ENCODE data around the gene SLIT1.

SLIT1 gene

GRCh38 chr10:97089209-97089870 lies 96.4 kb downstream of the SLIT1 start:
- Histone ChIP-seq H3K9ac (ENCODE audit: low read depth, low read length, poor library complexity) (no peak overlapping the region), H2AK5ac (ENCODE audit: low read depth, low read length) (no peak overlapping the region), H3K79me1 (ENCODE audit: low read depth, low read length) (no peaks in the 10 kb centered on the region), H2BK12ac (ENCODE audit: low read length) (no peak overlapping the region), H2AFZ (ENCODE audit: low read length) (no peak overlapping the region), H3K14ac (ENCODE audit: low read length) (no peak overlapping the region), H4K8ac (ENCODE audit: low read depth, low read length) (no peak overlapping the region), H2BK15ac (ENCODE audit: low read length) (no peak overlapping the region), H3K36me3 (replicated peaks in 1 of 2; ENCODE audit: control insufficient read depth in 2 of 2, insufficient read depth in 2 of 2, low read length in 2 of 2) (no peaks in the 10 kb centered on the region), H3K23ac (ENCODE audit: low read depth, low read length, poor library complexity) (no peak overlapping the region), H2BK5ac (ENCODE audit: low read length) (no peak overlapping the region), H2BK120ac (ENCODE audit: low read depth, low read length) (no peak overlapping the region), H3K4me2 (ENCODE audit: insufficient read depth, low read length, poor library complexity, severe bottlenecking) (no peak overlapping the region), H3K4ac (ENCODE audit: low read length) (no peak overlapping the region), H3K27ac (replicated peaks; ENCODE audit: low read length) (no peak overlapping the region), H3K27me3 (ENCODE audit: control insufficient read depth in 3 of 3, insufficient read depth in 3 of 3, low read depth in 1 of 3, low read length in 3 of 3) (peaks cover 0 to 62% (median 0%) of the 10 kb centered on the region in 3 experiments), H3K9me3 (replicated peaks in 1 of 2; ENCODE audit: control insufficient read depth in 2 of 2, insufficient read depth in 1 of 2, low read depth in 1 of 2, low read length in 2 of 2) (no peaks in the 10 kb centered on the region), H3K4me3 (ENCODE audit: low read length in 2 of 2) (no peak overlapping the region), H3K18ac (ENCODE audit: low read length) (no peak overlapping the region), H3K4me1 (ENCODE audit: control insufficient read depth in 2 of 2, insufficient read depth in 1 of 2, low read depth in 1 of 2, low read length in 2 of 2) (peaks cover 0 to 3% of the 10 kb centered on the region in 2 donors), H4K91ac (ENCODE audit: low read depth, low read length, poor library complexity) (no peak overlapping the region)
- no CpG with 5 or more reads among the region's 15 CpGs for WGBS, 2 donors (ENCODE audit: extremely low coverage in 2 of 2, insufficient read length in 2 of 2, insufficient replicate concordance in 1 of 2)
- DNase-seq (ENCODE audit: low spot score) = no peak

GRCh38 chr10:97087296-97087695 lies 98.5 kb downstream of the SLIT1 start:
- Histone ChIP-seq H4K91ac (ENCODE audit: low read depth, low read length, poor library complexity) (no peak overlapping the region), H2BK120ac (ENCODE audit: low read depth, low read length) (no peak overlapping the region), H2BK15ac (ENCODE audit: low read length) (no peak overlapping the region), H3K4me2 (ENCODE audit: insufficient read depth, low read length, poor library complexity, severe bottlenecking) (no peak overlapping the region), H3K27ac (replicated peaks; ENCODE audit: low read length) (no peak overlapping the region), H3K23ac (ENCODE audit: low read depth, low read length, poor library complexity) (no peak overlapping the region), H2AFZ (ENCODE audit: low read length) (no peak overlapping the region), H3K9me3 (replicated peaks in 1 of 2; ENCODE audit: control insufficient read depth in 2 of 2, insufficient read depth in 1 of 2, low read depth in 1 of 2, low read length in 2 of 2) (no peaks in the 10 kb centered on the region), H3K18ac (ENCODE audit: low read length) (no peak overlapping the region), H3K79me1 (ENCODE audit: low read depth, low read length) (no peaks in the 10 kb centered on the region), H3K4me3 (ENCODE audit: low read length in 2 of 2) (no peak overlapping the region), H2BK5ac (ENCODE audit: low read length) (no peak overlapping the region), H4K8ac (ENCODE audit: low read depth, low read length) (no peak overlapping the region), H3K36me3 (replicated peaks in 1 of 2; ENCODE audit: control insufficient read depth in 2 of 2, insufficient read depth in 2 of 2, low read length in 2 of 2) (no peaks in the 10 kb centered on the region), H3K9ac (ENCODE audit: low read depth, low read length, poor library complexity) (no peak overlapping the region), H3K27me3 (ENCODE audit: control insufficient read depth in 3 of 3, insufficient read depth in 3 of 3, low read depth in 1 of 3, low read length in 3 of 3) (peaks cover 0 to 53% (median 0%) of the 10 kb centered on the region in 3 experiments), H2AK5ac (ENCODE audit: low read depth, low read length) (no peak overlapping the region), H3K4ac (ENCODE audit: low read length) (no peak overlapping the region), H3K14ac (ENCODE audit: low read length) (no peak overlapping the region), H3K4me1 (ENCODE audit: control insufficient read depth in 2 of 2, insufficient read depth in 1 of 2, low read depth in 1 of 2, low read length in 2 of 2) (peaks cover 0 to 3% of the 10 kb centered on the region in 2 donors), H2BK12ac (ENCODE audit: low read length) (no peak overlapping the region)
- DNase-seq (ENCODE audit: low spot score) = no peak
- no CpG with 5 or more reads among the region's 9 CpGs for WGBS, 2 donors (ENCODE audit: extremely low coverage in 2 of 2, insufficient read length in 2 of 2, insufficient replicate concordance in 1 of 2)

- Histone ChIP-seq H3K23ac (ENCODE audit: low read depth, low read length, poor library complexity) (no peak overlapping the region), H3K4ac (ENCODE audit: low read length) (no peak overlapping the region), H3K18ac (ENCODE audit: low read length) (no peak overlapping the region), H3K14ac (ENCODE audit: low read length) (no peak overlapping the region), H2BK5ac (ENCODE audit: low read length) (no peak overlapping the region), H3K4me1 (ENCODE audit: control insufficient read depth in 2 of 2, insufficient read depth in 1 of 2, low read depth in 1 of 2, low read length in 2 of 2) (peaks cover 0 to 3% of the 10 kb centered on the region in 2 donors), H3K79me1 (ENCODE audit: low read depth, low read length) (no peaks in the 10 kb centered on the region), H4K8ac (ENCODE audit: low read depth, low read length) (no peak overlapping the region), H3K27me3 (ENCODE audit: control insufficient read depth in 3 of 3, insufficient read depth in 3 of 3, low read depth in 1 of 3, low read length in 3 of 3) (peaks cover 0 to 48% (median 0%) of the 10 kb centered on the region in 3 experiments), H3K36me3 (replicated peaks in 1 of 2; ENCODE audit: control insufficient read depth in 2 of 2, insufficient read depth in 2 of 2, low read length in 2 of 2) (no peaks in the 10 kb centered on the region), H3K27ac (replicated peaks; ENCODE audit: low read length) (no peak overlapping the region), H3K9ac (ENCODE audit: low read depth, low read length, poor library complexity) (no peak overlapping the region), H2AFZ (ENCODE audit: low read length) (no peak overlapping the region), H3K9me3 (replicated peaks in 1 of 2; ENCODE audit: control insufficient read depth in 2 of 2, insufficient read depth in 1 of 2, low read depth in 1 of 2, low read length in 2 of 2) (no peaks in the 10 kb centered on the region), H3K4me3 (ENCODE audit: low read length in 2 of 2) (no peak overlapping the region), H2BK15ac (ENCODE audit: low read length) (no peak overlapping the region), H2BK120ac (ENCODE audit: low read depth, low read length) (no peak overlapping the region), H3K4me2 (ENCODE audit: insufficient read depth, low read length, poor library complexity, severe bottlenecking) (no peak overlapping the region), H2AK5ac (ENCODE audit: low read depth, low read length) (no peak overlapping the region), H4K91ac (ENCODE audit: low read depth, low read length, poor library complexity) (no peak overlapping the region), H2BK12ac (ENCODE audit: low read length) (no peak overlapping the region)
- DNase-seq (ENCODE audit: low spot score) = no peak
- no CpG with 5 or more reads among the region's 1 CpG for WGBS, 2 donors (ENCODE audit: extremely low coverage in 2 of 2, insufficient read length in 2 of 2, insufficient replicate concordance in 1 of 2)
Observed at GRCh38 chr10:97086530-97086929, 99.2 kb downstream of the SLIT1 start.

GRCh38 chr10:97083228-97083829 lies 102.4 kb downstream of the SLIT1 start:
- Histone ChIP-seq H3K27ac (replicated peaks; ENCODE audit: low read length) (no peak overlapping the region), H2BK120ac (ENCODE audit: low read depth, low read length) (no peak overlapping the region), H4K91ac (ENCODE audit: low read depth, low read length, poor library complexity) (no peak overlapping the region), H3K79me1 (ENCODE audit: low read depth, low read length) (no peaks in the 10 kb centered on the region), H2BK5ac (ENCODE audit: low read length) (no peak overlapping the region), H2AK5ac (ENCODE audit: low read depth, low read length) (no peak overlapping the region), H3K4me1 (ENCODE audit: control insufficient read depth in 2 of 2, insufficient read depth in 1 of 2, low read depth in 1 of 2, low read length in 2 of 2) (peaks cover 2 to 3% of the 10 kb centered on the region in 2 donors), H3K4ac (ENCODE audit: low read length) (no peak overlapping the region), H2BK15ac (ENCODE audit: low read length) (no peak overlapping the region), H2BK12ac (ENCODE audit: low read length) (no peak overlapping the region), H3K23ac (ENCODE audit: low read depth, low read length, poor library complexity) (no peak overlapping the region), H4K8ac (ENCODE audit: low read depth, low read length) (no peak overlapping the region), H3K36me3 (replicated peaks in 1 of 2; ENCODE audit: control insufficient read depth in 2 of 2, insufficient read depth in 2 of 2, low read length in 2 of 2) (no peaks in the 10 kb centered on the region), H3K4me3 (ENCODE audit: low read length in 2 of 2) (no peak overlapping the region), H2AFZ (ENCODE audit: low read length) (no peak overlapping the region), H3K18ac (ENCODE audit: low read length) (no peak overlapping the region), H3K27me3 (ENCODE audit: control insufficient read depth in 3 of 3, insufficient read depth in 3 of 3, low read depth in 1 of 3, low read length in 3 of 3) (peaks cover 0 to 31% (median 0%) of the 10 kb centered on the region in 3 experiments), H3K9me3 (replicated peaks in 1 of 2; ENCODE audit: control insufficient read depth in 2 of 2, insufficient read depth in 1 of 2, low read depth in 1 of 2, low read length in 2 of 2) (no peaks in the 10 kb centered on the region), H3K4me2 (ENCODE audit: insufficient read depth, low read length, poor library complexity, severe bottlenecking) (no peak overlapping the region), H3K14ac (ENCODE audit: low read length) (no peak overlapping the region), H3K9ac (ENCODE audit: low read depth, low read length, poor library complexity) (no peak overlapping the region)
- no peak for DNase-seq (ENCODE audit: low spot score)
- no CpG with 5 or more reads among the region's 9 CpGs for WGBS, 2 donors (ENCODE audit: extremely low coverage in 2 of 2, insufficient read length in 2 of 2, insufficient replicate concordance in 1 of 2)
